NB4 (cell line): ENCODE data around the gene LGI4.

ENCODE experiments used
- MYC ChIP-seq: IDR thresholded peaks from 2 replicates; pipeline ENCODE4 v1.6.1; 2011; ENCODE audit warnings: low read depth, low read length
- POLR2A ChIP-seq: IDR thresholded peaks from 2 replicates; pipeline ENCODE4 v1.6.1; 2011; ENCODE audit warnings: mild to moderate bottlenecking; ENCODE audit not compliant: insufficient read length; ENCODE audit errors: extremely low read depth
- TF ChIP-seq, protein P1 (sequence below): IDR thresholded peaks from one replicate; pipeline ENCODE4 v1.5.1; 2012; ENCODE audit warnings: low read depth, low read length
- TF ChIP-seq, protein P2 (sequence below): IDR thresholded peaks from 2 replicates; pipeline ENCODE4 v1.6.1; 2011; ENCODE audit warnings: low read depth, low read length

DNA sequence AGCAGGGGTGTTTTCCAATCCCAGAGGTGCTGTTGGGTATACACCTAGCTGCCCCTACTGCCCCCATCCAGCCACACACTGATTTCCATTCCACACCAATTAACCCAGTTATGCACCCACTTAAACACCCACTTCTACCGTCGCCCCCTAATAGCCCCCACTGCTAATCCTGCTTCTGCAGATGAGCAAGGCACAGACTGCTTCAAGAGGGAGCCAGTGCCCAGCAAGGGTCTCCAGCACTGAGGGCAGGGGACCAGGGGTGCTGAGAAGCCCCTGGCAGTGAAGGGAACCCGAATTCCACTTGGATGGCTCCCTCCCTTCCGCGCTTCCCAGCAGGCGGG, 9.4 kb upstream of the LGI4 start:
- TF ChIP-seq, protein P1, sequence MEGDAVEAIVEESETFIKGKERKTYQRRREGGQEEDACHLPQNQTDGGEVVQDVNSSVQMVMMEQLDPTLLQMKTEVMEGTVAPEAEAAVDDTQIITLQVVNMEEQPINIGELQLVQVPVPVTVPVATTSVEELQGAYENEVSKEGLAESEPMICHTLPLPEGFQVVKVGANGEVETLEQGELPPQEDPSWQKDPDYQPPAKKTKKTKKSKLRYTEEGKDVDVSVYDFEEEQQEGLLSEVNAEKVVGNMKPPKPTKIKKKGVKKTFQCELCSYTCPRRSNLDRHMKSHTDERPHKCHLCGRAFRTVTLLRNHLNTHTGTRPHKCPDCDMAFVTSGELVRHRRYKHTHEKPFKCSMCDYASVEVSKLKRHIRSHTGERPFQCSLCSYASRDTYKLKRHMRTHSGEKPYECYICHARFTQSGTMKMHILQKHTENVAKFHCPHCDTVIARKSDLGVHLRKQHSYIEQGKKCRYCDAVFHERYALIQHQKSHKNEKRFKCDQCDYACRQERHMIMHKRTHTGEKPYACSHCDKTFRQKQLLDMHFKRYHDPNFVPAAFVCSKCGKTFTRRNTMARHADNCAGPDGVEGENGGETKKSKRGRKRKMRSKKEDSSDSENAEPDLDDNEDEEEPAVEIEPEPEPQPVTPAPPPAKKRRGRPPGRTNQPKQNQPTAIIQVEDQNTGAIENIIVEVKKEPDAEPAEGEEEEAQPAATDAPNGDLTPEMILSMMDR, result no peak
- TF ChIP-seq MYC (no peak), POLR2A (no peak)
- TF ChIP-seq, protein P2, sequence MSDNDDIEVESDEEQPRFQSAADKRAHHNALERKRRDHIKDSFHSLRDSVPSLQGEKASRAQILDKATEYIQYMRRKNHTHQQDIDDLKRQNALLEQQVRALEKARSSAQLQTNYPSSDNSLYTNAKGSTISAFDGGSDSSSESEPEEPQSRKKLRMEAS, result no peak
